Measurements from ENCODE around the gene IFT27.
"Not testable (repeated sequence)": the region's sequence is repeated elsewhere in the genome, so short reads cannot be mapped to it uniquely, and the experiment has no call there.

IFT27 gene

GRCh38 chr22:36765131-36765942 is 10.6 kb downstream of the IFT27 start:
- no peak for DNase-seq (ENCODE audit: low spot score)

DNA sequence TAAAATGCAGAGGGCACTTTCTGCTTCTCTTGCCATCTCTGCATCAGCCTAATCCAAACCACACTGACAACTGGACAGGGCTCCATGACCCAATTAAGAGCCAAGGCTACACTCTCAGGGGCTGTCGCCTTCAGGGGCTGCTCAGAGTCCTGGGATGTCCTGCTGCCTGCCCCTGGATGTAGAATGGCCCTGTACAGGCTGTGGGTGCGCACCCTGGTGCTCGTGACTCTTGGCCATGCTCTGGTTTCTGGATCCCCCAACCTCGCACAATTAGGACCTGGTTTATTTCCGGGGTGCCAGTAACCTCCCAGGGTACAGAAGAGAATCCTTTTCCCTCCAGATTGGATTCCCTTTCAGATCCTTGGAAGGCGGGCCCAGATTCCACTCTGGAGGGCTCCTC is 11.3 kb downstream of the IFT27 start:
- DNase-seq (ENCODE audit: low spot score) = no peak

GRCh38 chr22:36764060-36764459 is 11.9 kb downstream of the IFT27 start:
- DNase-seq (ENCODE audit: low spot score) = no peak

DNA sequence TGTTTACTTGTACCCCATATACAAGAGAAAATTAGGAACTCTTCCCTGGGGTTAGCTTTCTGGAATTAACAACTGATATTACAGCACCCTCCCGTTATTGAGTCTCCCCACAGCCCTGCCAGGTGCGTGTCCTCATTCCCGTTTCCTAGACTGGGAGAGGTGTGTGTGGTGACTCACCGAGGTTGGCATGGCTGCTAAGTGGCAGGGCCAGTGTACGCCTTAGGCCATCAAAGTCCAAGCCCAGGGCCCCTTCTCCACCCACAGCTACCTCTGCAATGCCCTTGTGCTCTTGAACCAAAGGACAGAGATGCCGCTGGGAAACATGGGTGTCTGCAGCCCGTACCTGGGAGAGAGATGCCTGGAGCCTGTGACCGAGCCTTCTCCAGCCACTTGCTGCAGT is 12.3 kb downstream of the IFT27 start:
- DNase-seq (ENCODE audit: low spot score) = no peak

DNA sequence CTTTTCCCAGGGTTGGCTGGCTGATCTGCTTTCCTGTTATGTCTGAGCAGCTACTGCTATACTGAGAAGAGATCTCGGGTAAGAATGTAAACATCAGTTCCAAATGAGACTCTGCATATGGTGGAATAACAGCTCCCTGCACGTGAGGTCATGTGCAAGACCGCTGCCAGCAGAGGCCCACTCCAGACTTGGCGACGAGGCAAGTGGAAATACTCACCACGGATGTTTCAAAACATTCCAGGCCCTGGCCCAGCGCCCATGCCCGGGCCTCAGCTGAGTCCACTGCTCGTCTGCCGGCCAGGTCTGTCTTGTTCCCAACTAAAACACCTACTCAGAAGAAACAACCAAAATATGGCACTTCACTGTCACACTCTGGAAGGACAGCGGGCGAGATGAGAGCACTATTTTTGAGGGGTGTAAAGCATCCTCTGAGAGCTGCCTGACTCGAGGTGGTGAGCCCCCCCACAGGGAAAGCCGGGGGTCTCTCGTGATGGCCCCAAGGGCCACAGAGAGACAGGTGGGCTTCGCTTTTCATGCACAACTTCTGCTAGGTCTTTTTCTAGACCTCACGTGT is 13.1 kb downstream of the IFT27 start:
- no peak for DNase-seq (ENCODE audit: low spot score)

- no peak for DNase-seq (ENCODE audit: low spot score)
Measured at GRCh38 chr22:36761553-36762240, 14.2 kb downstream of the IFT27 start.

- DNase-seq (ENCODE audit: low spot score) = no peak
Measured at GRCh38 chr22:36760786-36761185, 15.1 kb downstream of the IFT27 start.

- DNase-seq (ENCODE audit: low spot score) = no peak
Measured at GRCh38 chr22:36759481-36760159, 16.3 kb downstream of the IFT27 start.

DNA sequence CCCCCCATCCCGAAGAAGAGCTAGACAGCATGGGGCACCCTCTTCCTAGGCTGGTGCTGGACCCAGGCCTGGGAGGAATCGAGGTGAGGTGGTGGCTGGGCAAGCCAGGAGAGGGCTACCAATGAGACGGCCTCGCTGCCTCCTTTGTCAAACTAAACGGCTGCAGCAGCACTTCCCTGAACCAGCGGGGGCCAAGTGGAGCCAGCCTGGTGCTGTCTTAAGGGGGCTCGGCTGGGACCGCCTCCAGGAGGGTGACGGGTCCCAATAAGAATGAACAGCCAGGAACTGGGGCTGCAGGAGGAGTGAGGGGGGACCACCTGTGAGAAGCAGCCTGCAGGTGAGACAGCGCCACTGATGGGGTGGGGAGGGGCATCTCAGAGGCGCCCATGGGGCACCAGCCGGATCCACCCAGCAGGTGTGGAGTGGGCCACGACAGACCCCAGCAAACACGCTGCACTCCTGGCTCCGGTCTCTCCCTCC is 17.1 kb downstream of the IFT27 start:
- DNase-seq (ENCODE audit: low spot score) = no peak

DNA sequence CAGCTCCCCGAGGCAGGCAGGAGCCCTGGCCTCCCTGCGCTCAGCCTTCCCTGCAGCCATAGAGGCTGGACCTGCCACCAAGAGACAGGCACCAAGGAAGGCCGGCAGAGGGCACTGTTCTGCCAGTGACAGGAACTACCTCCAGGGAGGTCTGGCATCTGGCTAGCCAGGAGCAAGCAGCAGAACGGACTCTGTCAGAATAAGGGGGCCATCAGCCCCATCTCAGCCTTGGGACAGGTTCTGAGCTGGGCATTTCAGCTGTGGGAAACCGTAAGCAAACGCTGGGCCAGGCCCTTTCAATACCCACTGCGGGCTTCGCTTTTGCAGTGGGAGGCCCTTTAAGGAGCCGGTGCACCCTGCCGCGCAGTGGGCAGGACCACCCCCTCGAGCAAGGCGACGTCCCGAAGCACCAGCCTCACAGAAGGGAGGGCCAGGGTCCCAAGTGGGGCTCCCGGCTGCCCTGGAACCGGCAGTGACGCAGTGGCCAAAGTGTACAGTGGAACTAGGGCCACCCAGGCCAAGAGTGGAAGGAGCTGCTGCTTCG is 18.2 kb downstream of the IFT27 start:
- DNase-seq (ENCODE audit: low spot score) = peak; percentile 69

GRCh38 chr22:36756746-36757655 is 18.9 kb downstream of the IFT27 start:
- DNase-seq (ENCODE audit: low spot score) = no peak

GRCh38 chr22:36756031-36756430 is 19.9 kb downstream of the IFT27 start:
- no peak for DNase-seq (ENCODE audit: low spot score)

GRCh38 chr22:36755316-36755715 is 20.6 kb downstream of the IFT27 start:
- DNase-seq (ENCODE audit: low spot score) = no peak

GRCh38 chr22:36754881-36755280 is 21.0 kb downstream of the IFT27 start:
- not testable (repeated sequence) for DNase-seq (ENCODE audit: low spot score)

GRCh38 chr22:36753916-36754315 is 22.0 kb downstream of the IFT27 start:
- DNase-seq (ENCODE audit: low spot score) = no peak

DNA sequence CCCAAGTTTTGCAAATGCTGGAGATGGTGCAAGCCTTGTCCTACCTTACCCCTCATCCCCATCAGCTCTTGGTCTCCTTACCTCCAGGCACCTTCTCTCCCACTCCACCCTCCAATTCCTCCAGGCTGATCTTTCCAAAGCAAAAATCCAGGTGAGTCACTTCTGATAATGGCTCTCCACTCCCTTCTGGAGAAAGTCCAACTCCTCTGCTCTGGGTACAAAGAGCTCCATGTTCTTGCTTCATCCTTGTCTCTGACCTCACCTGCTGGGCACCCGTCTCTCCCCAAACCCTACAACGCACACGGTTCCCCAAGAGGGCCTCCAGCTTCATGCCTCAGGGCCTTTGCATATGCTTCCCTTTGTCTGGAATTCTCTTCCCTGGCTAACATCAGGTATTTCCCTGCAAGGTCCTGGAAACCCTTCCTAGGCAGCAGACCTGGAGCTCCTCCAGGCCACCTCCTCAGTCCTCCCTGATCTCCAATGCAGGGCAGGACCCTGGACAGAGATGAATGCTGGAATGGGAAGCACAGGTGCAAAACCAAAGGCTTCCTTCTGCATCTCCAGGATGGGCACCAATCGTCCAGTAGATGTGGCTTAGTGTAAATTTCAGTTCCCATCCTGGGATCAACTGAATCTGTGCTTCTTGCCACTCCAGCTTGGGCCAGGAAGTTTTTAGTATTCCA is 22.7 kb downstream of the IFT27 start:
- no peak for DNase-seq (ENCODE audit: low spot score)

- no peak for DNase-seq (ENCODE audit: low spot score)
Measured at GRCh38 chr22:36746375-36746970, 29.4 kb downstream of the IFT27 start.

GRCh38 chr22:36745301-36745995 is 30.5 kb downstream of the IFT27 start:
- no peak for DNase-seq (ENCODE audit: low spot score)

- DNase-seq (ENCODE audit: low spot score) = no peak
Measured at GRCh38 chr22:36744791-36745190, 31.1 kb downstream of the IFT27 start.

DNA sequence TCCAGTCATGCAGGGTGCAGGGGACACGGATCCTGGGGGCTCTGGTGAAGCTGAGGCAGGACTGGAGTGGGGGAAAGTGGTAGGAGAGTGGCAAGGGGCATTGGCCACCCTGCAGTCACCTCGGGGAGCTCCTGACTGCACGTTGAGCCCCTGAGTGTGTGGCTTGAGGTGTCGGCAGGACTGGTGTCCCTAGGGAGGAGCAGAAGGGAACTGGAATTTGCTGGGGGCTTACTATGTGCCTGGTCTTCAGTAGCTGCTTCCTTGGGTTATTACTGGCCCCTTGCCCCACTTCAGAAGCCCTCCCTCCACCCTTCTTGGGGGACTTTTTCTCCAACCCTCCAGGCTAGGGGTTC is 31.5 kb downstream of the IFT27 start:
- no peak for DNase-seq (ENCODE audit: low spot score)
